ENCODE results near the gene HTR6. TPM values are rescaled to one million over a fixed set of nuclear protein-coding genes. Genes with fewer than 3 reads are reported as not detected.

The HTR6 gene
- total RNA-seq, 1 donor from 2014 or later: not detected

GRCh38 chr1:19670787-19671186, 6.1 kb downstream of the HTR6 start:
- no peak for DNase-seq (ENCODE audit: low read depth, low spot score)
- Mint-ChIP-seq H3K27me3 (ENCODE audit: low read depth) (peaks cover 91% of the 10 kb centered on the region), H3K27ac (ENCODE audit: unreplicated experiment) (no peak overlapping the region), H3K4me3 (no peak overlapping the region), H3K4me1 (no peaks in the 10 kb centered on the region), H3K36me3 (ENCODE audit: low read depth) (no peaks in the 10 kb centered on the region), H3K9me3 (no peaks in the 10 kb centered on the region)
- no peak for TF ChIP-seq CTCF (conservative IDR thresholded peaks at IDR 0.05)

- no peak for TF ChIP-seq CTCF (conservative IDR thresholded peaks at IDR 0.05)
- H3K4me1 Mint-ChIP-seq: no peaks in the 10 kb centered on the region
- no peak overlapping the region for H3K4me3 Mint-ChIP-seq
- DNase-seq (ENCODE audit: low read depth, low spot score): no peak
- H3K27ac Mint-ChIP-seq (ENCODE audit: unreplicated experiment): no peak overlapping the region
- no peaks in the 10 kb centered on the region for H3K9me3 Mint-ChIP-seq
- H3K36me3 Mint-ChIP-seq (ENCODE audit: low read depth): no peaks in the 10 kb centered on the region
- peaks cover 91% of the 10 kb centered on the region for H3K27me3 Mint-ChIP-seq (ENCODE audit: low read depth)
These were observed 7.6 kb downstream of the HTR6 start for GRCh38 chr1:19672237-19672636.

GRCh38 chr1:19675797-19676196, 11.1 kb downstream of the HTR6 start:
- no peak for DNase-seq (ENCODE audit: low read depth, low spot score)
- Mint-ChIP-seq H3K4me3 (no peak overlapping the region), H3K4me1 (no peaks in the 10 kb centered on the region), H3K36me3 (ENCODE audit: low read depth) (no peaks in the 10 kb centered on the region), H3K27ac (ENCODE audit: unreplicated experiment) (no peak overlapping the region), H3K27me3 (ENCODE audit: low read depth) (peaks cover 61% of the 10 kb centered on the region), H3K9me3 (no peaks in the 10 kb centered on the region)
- no peak for TF ChIP-seq CTCF (conservative IDR thresholded peaks at IDR 0.05)

- Mint-ChIP-seq H3K4me1 (no peaks in the 10 kb centered on the region), H3K27ac (ENCODE audit: unreplicated experiment) (no peak overlapping the region), H3K27me3 (ENCODE audit: low read depth) (peaks cover 55% of the 10 kb centered on the region), H3K9me3 (no peaks in the 10 kb centered on the region), H3K4me3 (no peak overlapping the region), H3K36me3 (ENCODE audit: low read depth) (no peaks in the 10 kb centered on the region)
- no peak for TF ChIP-seq CTCF (conservative IDR thresholded peaks at IDR 0.05)
- peak; percentile 57 for DNase-seq (ENCODE audit: low read depth, low spot score)
These were observed 11.8 kb downstream of the HTR6 start for GRCh38 chr1:19676438-19676922.

- TF ChIP-seq CTCF (conservative IDR thresholded peaks at IDR 0.05): no peak
- Mint-ChIP-seq H3K4me1 (no peaks in the 10 kb centered on the region), H3K4me3 (no peak overlapping the region), H3K27me3 (ENCODE audit: low read depth) (peaks cover 40% of the 10 kb centered on the region), H3K9me3 (no peaks in the 10 kb centered on the region), H3K27ac (ENCODE audit: unreplicated experiment) (no peak overlapping the region), H3K36me3 (ENCODE audit: low read depth) (no peaks in the 10 kb centered on the region)
- no peak for DNase-seq (ENCODE audit: low read depth, low spot score)
These were observed 13.8 kb downstream of the HTR6 start for GRCh38 chr1:19678493-19678892.
